GM19328 (cell line): Measurements from ENCODE around the gene CIDEC.

Experiments used
- ATAC-seq: cut with Tn5 transposase; IDR thresholded peaks from one replicate; pipeline ENCODE4 v1.9.1; 2021; ENCODE audit warnings: mild to moderate bottlenecking, moderate library complexity; ENCODE audit not compliant: unreplicated experiment

Gene CIDEC

GRCh38 chr3:9879830-9880549, at the start of gene CIDEC:
CIDEC (minus strand) TSS chr3:9880253; CDS start chr3:9878486, 1,767 bp downstream.
- ATAC-seq, result no peak

GRCh38 chr3:9928158-9928557, 48.1 kb upstream of the CIDEC start:
- no peak for ATAC-seq

- ATAC-seq, result no peak
Observed at GRCh38 chr3:9918261-9919038, 38.4 kb upstream of the CIDEC start.

GRCh38 chr3:9917820-9918219, 37.8 kb upstream of the CIDEC start:
- ATAC-seq, result no peak

- no peak for ATAC-seq
Observed at GRCh38 chr3:9916734-9917680, 37.0 kb upstream of the CIDEC start, which contains the start of gene IL17RC. IL17RC (plus strand) TSS chr3:9917098; CDS start chr3:9917316, 218 bp downstream.

GRCh38 chr3:9916346-9916733, 36.3 kb upstream of the CIDEC start:
- no peak for ATAC-seq

GRCh38 chr3:9915254-9916141, 35.4 kb upstream of the CIDEC start:
- ATAC-seq, result no peak

- ATAC-seq, result no peak
Observed at GRCh38 chr3:9914559-9915253, 34.7 kb upstream of the CIDEC start.

GRCh38 chr3:9914011-9914410, 34.0 kb upstream of the CIDEC start:
- no peak for ATAC-seq

GRCh38 chr3:9913601-9914000, 33.5 kb upstream of the CIDEC start:
- no peak for ATAC-seq

GRCh38 chr3:9912294-9912935, 32.4 kb upstream of the CIDEC start:
- no peak for ATAC-seq

GRCh38 chr3:9911863-9912262, 31.8 kb upstream of the CIDEC start:
- ATAC-seq, result no peak

GRCh38 chr3:9909221-9910013, 29.4 kb upstream of the CIDEC start:
- ATAC-seq, result no peak

- ATAC-seq, result no peak
Observed at GRCh38 chr3:9908286-9908685, 28.2 kb upstream of the CIDEC start.

- ATAC-seq, result no peak
Observed at GRCh38 chr3:9906480-9906879, 26.4 kb upstream of the CIDEC start.

- ATAC-seq, result no peak
Observed at GRCh38 chr3:9903904-9904303, 23.9 kb upstream of the CIDEC start.

- no peak for ATAC-seq
Observed at GRCh38 chr3:9903238-9903624, 23.2 kb upstream of the CIDEC start.
